MG63 (cell line): ENCODE measurements around the gene TMEM125. TPM values are rescaled to one million over a fixed set of nuclear protein-coding genes. Genes with fewer than 3 reads are reported as not detected.
A peak's percentile ranks its signal among the peaks of the same experiment; 100 is the strongest.

Source experiments
- DNase-seq: peaks from one replicate; pipeline ENCODE4 v3.0.0-alpha.2; 2020
- H3K27me3 ChIP-seq: fragments of 250-450 bp; sonication (Bioruptor Pico); 2 replicates; pipeline ENCODE4 v1.5.1; 2020; ENCODE audit warnings: mild to moderate bottlenecking, moderate library complexity
- H3K36me3 ChIP-seq: fragments of 250-450 bp; sonication (Bioruptor Pico); 2 replicates; pipeline ENCODE4 v1.5.1; 2020; ENCODE audit warnings: mild to moderate bottlenecking, moderate library complexity
- H3K4me3 ChIP-seq: fragments of 250-450 bp; sonication (Bioruptor Pico); 2 replicates; pipeline ENCODE4 v1.5.1; 2020; ENCODE audit warnings: mild to moderate bottlenecking, moderate library complexity
- H3K9me3 ChIP-seq: fragments of 250-450 bp; sonication (Bioruptor Pico); 2 replicates; pipeline ENCODE4 v1.5.1; 2020; ENCODE audit warnings: mild to moderate bottlenecking, moderate library complexity
- total RNA-seq: library from RNA; depleted of rRNA; stranded (reverse); fragments of >200 nt; shearing (Covaris generic); gene quantifications from 2 replicates; pipeline ENCODE4 v1.2.3, GENCODE V29; 2014; ENCODE audit warnings: low replicate concordance

Gene TMEM125
- total RNA-seq, 1 experiment from 2014 or later = not detected

GRCh38 chr1:43267818-43268425, 1.9 kb upstream of the TMEM125 start:
- no peak for DNase-seq
- Histone ChIP-seq H3K4me3 (no peak overlapping the region), H3K9me3 (peaks cover 7% of the 10 kb centered on the region; the same call in 1 of the 2 replicates)

GRCh38 chr1:43270421-43271095, 775 bp downstream of the TMEM125 start:
- H3K36me3 ChIP-seq = no peaks in the 10 kb centered on the region
- no peak overlapping the region for H3K4me3 ChIP-seq
- H3K9me3 ChIP-seq = no peaks in the 10 kb centered on the region
- no peaks in the 10 kb centered on the region for H3K27me3 ChIP-seq
- no peak for DNase-seq

More at GRCh38 chr1:43267818-43268425, 1.9 kb upstream of the TMEM125 start:
- H3K27me3 ChIP-seq = no peaks in the 10 kb centered on the region
- no peaks in the 10 kb centered on the region for H3K36me3 ChIP-seq

GRCh38 chr1:43271186-43272118, 1.7 kb downstream of the TMEM125 start:
- H3K9me3 ChIP-seq = no peaks in the 10 kb centered on the region
- no peak for DNase-seq
- H3K4me3 ChIP-seq = no peak overlapping the region
- H3K27me3 ChIP-seq = no peaks in the 10 kb centered on the region
- no peaks in the 10 kb centered on the region for H3K36me3 ChIP-seq

DNA sequence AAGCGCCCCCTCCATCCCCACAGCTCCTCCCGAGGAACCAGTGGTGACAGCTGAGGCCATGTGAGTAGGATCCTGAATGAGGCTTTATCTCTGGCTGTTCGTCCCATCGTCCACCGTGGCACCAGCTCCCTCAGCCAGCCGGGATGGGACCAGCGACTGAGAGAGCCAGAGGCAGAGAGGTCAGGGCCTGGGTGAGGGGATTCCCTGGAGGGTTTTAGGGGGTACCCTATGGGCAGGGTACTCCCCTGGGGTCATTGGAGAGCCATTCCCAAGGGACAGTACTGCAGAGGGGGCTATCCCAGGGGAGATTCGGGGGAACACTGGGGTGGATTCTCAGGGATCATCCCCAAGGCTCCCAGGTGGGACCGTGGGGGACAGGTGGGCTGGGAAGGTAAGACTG, 2.4 kb downstream of the TMEM125 start:
- no peak overlapping the region for H3K4me3 ChIP-seq
- DNase-seq = no peak
- H3K27me3 ChIP-seq = no peaks in the 10 kb centered on the region
- no peaks in the 10 kb centered on the region for H3K9me3 ChIP-seq
- H3K36me3 ChIP-seq = no peaks in the 10 kb centered on the region

DNA sequence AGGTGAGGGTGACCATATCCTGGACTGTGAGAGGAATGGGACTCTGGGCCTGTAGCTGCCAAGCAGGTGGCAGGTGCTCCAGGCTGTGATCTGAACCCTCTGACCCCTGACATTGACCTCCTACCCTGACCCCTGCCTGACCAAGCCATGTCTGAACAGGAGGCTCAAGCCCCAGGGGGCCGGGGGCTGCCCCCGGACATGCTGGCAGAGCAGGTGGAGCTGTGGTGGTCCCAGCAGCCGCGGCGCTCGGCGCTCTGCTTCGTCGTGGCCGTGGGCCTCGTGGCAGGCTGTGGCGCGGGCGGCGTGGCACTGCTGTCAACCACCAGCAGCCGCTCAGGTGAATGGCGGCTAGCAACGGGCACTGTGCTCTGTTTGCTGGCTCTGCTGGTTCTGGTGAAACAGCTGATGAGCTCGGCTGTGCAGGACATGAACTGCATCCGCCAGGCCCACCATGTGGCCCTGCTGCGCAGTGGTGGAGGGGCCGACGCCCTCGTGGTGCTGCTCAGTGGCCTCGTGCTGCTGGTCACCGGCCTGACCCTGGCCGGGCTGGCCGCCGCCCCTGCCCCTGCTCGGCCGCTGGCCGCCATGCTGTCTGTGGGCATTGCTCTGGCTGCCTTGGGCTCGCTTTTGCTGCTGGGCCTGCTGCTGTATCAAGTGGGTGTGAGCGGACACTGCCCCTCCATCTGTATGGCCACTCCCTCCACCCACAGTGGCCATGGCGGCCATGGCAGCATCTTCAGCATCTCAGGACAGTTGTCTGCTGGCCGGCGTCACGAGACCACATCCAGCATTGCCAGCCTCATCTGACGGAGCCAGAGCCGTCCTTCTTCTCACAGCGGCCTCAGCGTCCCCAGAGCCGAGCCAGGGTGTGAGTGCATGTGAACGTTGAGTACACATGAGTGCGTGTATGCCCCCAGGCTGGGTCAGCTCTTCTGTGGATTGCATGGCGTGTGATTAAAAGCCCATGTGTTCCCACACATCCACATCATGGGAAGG, 3.1 kb downstream of the TMEM125 start:
- Histone ChIP-seq H3K36me3 (no peaks in the 10 kb centered on the region), H3K9me3 (no peaks in the 10 kb centered on the region), H3K4me3 (no peak overlapping the region), H3K27me3 (no peaks in the 10 kb centered on the region)
- no peak for DNase-seq

DNA sequence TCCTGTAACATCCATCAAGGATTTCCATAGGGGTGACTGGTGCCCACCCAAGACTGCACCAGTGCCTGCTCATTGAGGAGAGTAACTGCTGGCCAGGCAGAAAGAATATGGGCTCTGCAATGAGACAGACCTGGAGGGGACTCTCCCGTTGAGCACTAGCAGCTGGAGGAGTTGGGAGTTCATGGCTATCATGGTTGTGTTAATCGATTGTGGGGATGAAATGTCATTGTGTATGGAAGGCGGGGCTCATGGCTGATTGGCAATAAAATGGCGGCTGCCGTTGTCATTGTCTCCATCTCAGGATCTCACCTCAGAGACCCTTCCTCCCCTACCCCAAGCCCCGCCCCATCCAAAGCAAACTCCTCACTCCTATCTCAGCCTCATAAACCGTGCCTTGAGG, 3.9 kb downstream of the TMEM125 start:
- no peak overlapping the region for H3K4me3 ChIP-seq
- no peak for DNase-seq
- no peaks in the 10 kb centered on the region for H3K36me3 ChIP-seq
- no peaks in the 10 kb centered on the region for H3K9me3 ChIP-seq
- H3K27me3 ChIP-seq = no peaks in the 10 kb centered on the region

DNA sequence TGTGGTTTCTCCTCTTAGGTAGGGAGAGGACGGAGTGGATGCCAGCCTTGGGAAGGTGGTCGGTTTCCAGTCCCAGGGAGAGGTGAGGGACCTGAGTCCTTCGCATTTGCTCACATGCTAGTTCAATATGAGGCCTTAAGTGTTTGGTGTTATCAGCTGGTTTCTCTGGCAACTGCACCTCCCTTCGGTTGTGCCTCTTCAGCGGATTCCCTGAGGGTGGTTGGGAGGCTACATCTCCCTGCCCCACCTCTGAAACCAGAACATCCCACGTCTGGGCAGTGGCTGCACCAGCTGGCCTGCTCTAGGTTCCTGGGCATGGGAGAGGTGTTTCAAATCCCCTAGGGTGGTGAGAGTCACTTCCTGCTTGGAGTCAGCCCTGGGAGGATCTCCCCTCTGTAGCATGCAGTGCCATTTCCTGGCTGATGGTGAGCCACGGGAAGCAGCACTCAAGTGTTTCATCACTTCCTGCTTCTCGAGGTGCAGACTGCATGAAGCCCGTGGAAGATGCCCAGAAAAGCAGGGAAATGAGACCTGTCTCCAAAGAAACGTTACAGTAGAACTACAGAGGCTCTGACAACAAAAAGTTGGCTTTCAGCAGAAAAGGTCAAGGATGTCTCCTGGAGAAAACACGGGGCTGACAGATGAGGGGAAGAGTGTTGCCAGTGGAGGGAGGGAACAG, 4.5 kb downstream of the TMEM125 start:
- DNase-seq = peak; percentile 70
- Histone ChIP-seq H3K9me3 (no peaks in the 10 kb centered on the region), H3K27me3 (no peaks in the 10 kb centered on the region), H3K36me3 (no peaks in the 10 kb centered on the region), H3K4me3 (no peak overlapping the region)

DNA sequence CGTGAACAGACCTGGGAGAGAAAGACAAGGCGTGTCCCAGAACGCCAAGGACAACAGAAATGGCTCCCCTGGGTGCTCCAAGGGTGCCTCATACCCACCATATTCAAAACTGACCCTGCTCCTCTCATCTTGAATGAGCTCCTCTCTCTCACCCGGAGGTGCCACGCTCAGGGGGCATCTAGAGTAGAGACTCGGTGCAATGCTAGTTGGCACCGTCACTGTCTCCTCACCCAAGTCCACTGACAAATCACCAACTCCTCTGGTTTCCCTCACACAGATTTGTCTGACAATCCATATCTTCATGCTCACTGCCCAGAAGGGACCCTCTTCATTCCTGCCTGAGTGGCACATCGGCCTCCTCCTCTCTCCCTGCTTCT, 5.0 kb downstream of the TMEM125 start:
- Histone ChIP-seq H3K4me3 (no peak overlapping the region), H3K27me3 (no peaks in the 10 kb centered on the region), H3K36me3 (no peaks in the 10 kb centered on the region), H3K9me3 (no peaks in the 10 kb centered on the region)
- DNase-seq = no peak

DNA sequence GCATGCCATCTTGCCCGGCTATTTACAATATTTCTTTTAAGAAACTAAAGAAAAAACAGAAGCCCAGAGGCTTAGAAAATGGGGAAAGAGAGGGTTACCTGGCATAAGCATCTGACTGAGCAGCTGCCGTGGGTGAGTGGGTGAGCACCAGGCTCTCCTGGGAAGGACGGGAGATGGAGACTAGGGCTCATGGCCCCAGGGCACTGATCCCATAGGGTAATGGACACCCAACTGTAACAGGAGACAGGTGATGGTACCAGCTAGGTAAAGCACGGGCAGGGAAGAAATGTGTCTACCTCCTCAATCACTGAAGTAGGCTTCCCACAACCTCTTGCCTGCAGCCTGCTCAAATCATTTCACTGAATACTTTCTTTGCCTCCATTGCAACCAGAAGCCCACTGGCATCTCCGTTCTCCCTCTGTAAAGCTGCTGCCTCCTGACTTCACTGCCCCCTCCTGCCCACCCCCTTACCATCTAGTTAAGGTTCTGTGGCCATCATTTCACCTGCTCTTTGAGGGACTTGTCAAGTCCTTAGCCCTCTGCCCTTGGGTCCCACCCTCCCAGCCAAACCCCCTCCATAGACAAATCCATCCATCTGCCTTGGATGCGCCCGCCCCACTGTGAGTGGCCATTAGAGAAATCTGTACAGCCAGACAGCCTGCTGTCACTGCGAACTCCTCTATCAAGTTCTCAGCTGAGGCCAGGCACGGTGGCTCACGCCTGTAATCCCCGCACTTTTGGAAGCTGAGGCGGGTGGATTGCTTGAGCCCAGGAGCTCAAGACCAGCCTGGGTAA, 6.2 kb downstream of the TMEM125 start:
- Histone ChIP-seq H3K27me3 (no peaks in the 10 kb centered on the region), H3K9me3 (no peaks in the 10 kb centered on the region), H3K36me3 (no peaks in the 10 kb centered on the region), H3K4me3 (no peak overlapping the region)
- DNase-seq = no peak

- no peak for DNase-seq
- Histone ChIP-seq H3K4me3 (no peak overlapping the region), H3K27me3 (no peaks in the 10 kb centered on the region), H3K36me3 (no peaks in the 10 kb centered on the region), H3K9me3 (no peaks in the 10 kb centered on the region)
Observed at GRCh38 chr1:43276673-43277072, 6.9 kb downstream of the TMEM125 start.

- DNase-seq = no peak
- Histone ChIP-seq H3K9me3 (no peaks in the 10 kb centered on the region), H3K36me3 (no peaks in the 10 kb centered on the region), H3K27me3 (no peaks in the 10 kb centered on the region), H3K4me3 (no peak overlapping the region)
Observed at GRCh38 chr1:43277116-43277876, 7.5 kb downstream of the TMEM125 start.

GRCh38 chr1:43279161-43279560, 9.4 kb downstream of the TMEM125 start:
- Histone ChIP-seq H3K27me3 (no peaks in the 10 kb centered on the region), H3K4me3 (no peak overlapping the region), H3K36me3 (no peaks in the 10 kb centered on the region), H3K9me3 (no peaks in the 10 kb centered on the region)
- DNase-seq = no peak

DNA sequence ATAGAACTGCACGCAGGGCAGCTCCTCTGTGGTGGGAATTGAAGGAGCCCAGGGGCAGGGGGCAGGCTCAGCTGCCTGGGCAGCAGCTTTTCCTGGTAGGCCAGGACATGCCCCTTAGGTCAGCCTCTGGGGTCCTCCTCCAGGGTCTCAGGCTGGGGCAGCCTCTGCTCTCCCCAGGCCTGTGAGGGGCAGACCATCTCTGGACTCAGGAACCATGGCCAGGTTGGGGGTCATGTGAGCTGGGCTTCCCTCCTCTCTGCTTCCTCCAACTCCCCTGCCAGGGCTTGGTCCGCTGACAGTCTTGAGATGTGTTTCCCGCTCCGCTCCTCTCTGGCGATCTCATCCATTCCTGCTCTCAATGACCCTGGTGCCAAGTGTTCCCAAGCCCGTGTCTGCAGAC, 9.9 kb downstream of the TMEM125 start:
- no peaks in the 10 kb centered on the region for H3K36me3 ChIP-seq
- no peak for DNase-seq
- H3K27me3 ChIP-seq = no peaks in the 10 kb centered on the region
- H3K9me3 ChIP-seq = no peaks in the 10 kb centered on the region
- no peak overlapping the region for H3K4me3 ChIP-seq

- DNase-seq = no peak
- Histone ChIP-seq H3K27me3 (no peaks in the 10 kb centered on the region), H3K9me3 (no peaks in the 10 kb centered on the region), H3K4me3 (no peak overlapping the region), H3K36me3 (no peaks in the 10 kb centered on the region)
Observed at GRCh38 chr1:43280692-43281091, 10.9 kb downstream of the TMEM125 start.
